Suprapubic skin (tissue), 4 donors: ENCODE measurements around the gene PEPD. TPM values are rescaled to one million over a fixed set of nuclear protein-coding genes. Genes with fewer than 3 reads are reported as not detected.

Experiments used
- DNase-seq, 2 donors: peaks; one replicate each; pipeline ENCODE4 v3.0.0-alpha.2; 2019; ENCODE audit warnings: low spot score in 2 of 2
- H3K27ac ChIP-seq: fragments of 200-600 bp; sonication (generic); one replicate; pipeline ENCODE4 v1.5.1; 2019
- H3K27me3 ChIP-seq: fragments of 200-600 bp; sonication (generic); one replicate; pipeline ENCODE4 v1.5.1; 2019
- H3K36me3 ChIP-seq: fragments of 200-600 bp; sonication (generic); one replicate; pipeline ENCODE4 v1.5.1; 2019
- H3K4me1 ChIP-seq: fragments of 200-600 bp; sonication (generic); one replicate; pipeline ENCODE4 v1.5.1; 2019
- H3K4me3 ChIP-seq: fragments of 200-600 bp; sonication (generic); one replicate; pipeline ENCODE4 v1.5.1; 2019; ENCODE audit warnings: mild to moderate bottlenecking
- H3K9me3 ChIP-seq: fragments of 200-600 bp; sonication (generic); one replicate; pipeline ENCODE4 v1.5.1; 2019
- CTCF ChIP-seq, 2 donors: fragments of 200-600 bp in 1 of 2; fragments of 450-650 bp in 1 of 2; sonication (generic) in 1 of 2; IDR thresholded peaks; one replicate each; pipeline ENCODE4 v1.5.1; 2016 to 2019; ENCODE audit warnings: antibody characterized with exemption in 2 of 2, mild to moderate bottlenecking in 1 of 2, moderate library complexity in 1 of 2
- EP300 ChIP-seq: sonication (generic); formaldehyde crosslinking; IDR thresholded peaks from one replicate; pipeline ENCODE4 v1.6.1; 2017; ENCODE audit warnings: antibody characterized with exemption
- POLR2A ChIP-seq, 2 donors: fragments of 450-650 bp; IDR thresholded peaks; one replicate each; pipeline ENCODE4 v1.6.1; 2017; ENCODE audit warnings: antibody characterized with exemption in 2 of 2, mild to moderate bottlenecking in 2 of 2, moderate library complexity in 2 of 2
- POLR2AphosphoS5 ChIP-seq, 3 donors: sonication (generic); formaldehyde crosslinking; IDR thresholded peaks; one replicate each; pipeline ENCODE4 v1.6.1; 2017; ENCODE audit warnings: antibody characterized with exemption in 3 of 3
- WGBS: methylation state at CpG from one replicate; pipeline ENCODE4 v1.1.5; 2018; 5-methylcytosine and 5-hydroxymethylcytosine counted together
- total RNA-seq, 4 donors: library from RNA; depleted of rRNA; stranded (reverse); fragments of >200 nt; gene quantifications; one replicate each; pipeline ENCODE4 v1.1.0, GENCODE V29; 2016

Gene PEPD
- total RNA-seq, 4 donors from 2014 or later = 35.2 to 73.8 (median 55.9) TPM

GRCh38 chr19:33411621-33412180 is 109.9 kb downstream of the PEPD start:
- DNase-seq = no peak
- H3K9me3 ChIP-seq = no peaks in the 10 kb centered on the region
- H3K4me1 ChIP-seq = peaks cover 7% of the 10 kb centered on the region
- H3K4me3 ChIP-seq = no peak overlapping the region
- H3K27me3 ChIP-seq = no peaks in the 10 kb centered on the region
- H3K27ac ChIP-seq = no peak overlapping the region
- 92% methylated on average over 12 of the region's 20 CpGs for WGBS
- TF ChIP-seq POLR2AphosphoS5 (IDR thresholded peaks at IDR 0.05) (no peak), EP300 (no peak), POLR2A (IDR thresholded peaks at IDR 0.05) (no peak), CTCF (IDR thresholded peaks at IDR 0.05) (no peak)
- H3K36me3 ChIP-seq = peaks cover 10% of the 10 kb centered on the region

GRCh38 chr19:33410915-33411401 is 110.6 kb downstream of the PEPD start:
- Histone ChIP-seq H3K27ac (no peak overlapping the region), H3K4me3 (no peak overlapping the region), H3K9me3 (no peaks in the 10 kb centered on the region), H3K36me3 (peaks cover 10% of the 10 kb centered on the region), H3K4me1 (peaks cover 11% of the 10 kb centered on the region), H3K27me3 (no peaks in the 10 kb centered on the region)
- TF ChIP-seq EP300 = no peak
- TF ChIP-seq CTCF (IDR thresholded peaks at IDR 0.05) = no peak
- no peak for TF ChIP-seq POLR2A (IDR thresholded peaks at IDR 0.05)
- TF ChIP-seq POLR2AphosphoS5 (IDR thresholded peaks at IDR 0.05) = no peak
- WGBS = 82% methylated on average over 9 of the region's 21 CpGs
- no peak for DNase-seq

- peaks cover 10% of the 10 kb centered on the region for H3K36me3 ChIP-seq
- H3K9me3 ChIP-seq = no peaks in the 10 kb centered on the region
- DNase-seq = no peak
- H3K27me3 ChIP-seq = no peaks in the 10 kb centered on the region
- H3K4me1 ChIP-seq = peaks cover 19% of the 10 kb centered on the region
- no peak overlapping the region for H3K27ac ChIP-seq
- 86% methylated on average over 12 of the region's 27 CpGs for WGBS
- no peak for TF ChIP-seq CTCF (IDR thresholded peaks at IDR 0.05)
- TF ChIP-seq POLR2A (IDR thresholded peaks at IDR 0.05) = no peak
- TF ChIP-seq POLR2AphosphoS5 (IDR thresholded peaks at IDR 0.05) = no peak
- TF ChIP-seq EP300 = no peak
- H3K4me3 ChIP-seq = no peak overlapping the region
These were observed 111.5 kb downstream of the PEPD start for GRCh38 chr19:33409906-33410685.

- no peak for DNase-seq
- H3K9me3 ChIP-seq = no peaks in the 10 kb centered on the region
- TF ChIP-seq CTCF (IDR thresholded peaks at IDR 0.05) = no peak
- H3K4me1 ChIP-seq = peaks cover 20% of the 10 kb centered on the region
- H3K4me3 ChIP-seq = no peak overlapping the region
- 88% methylated on average over 14 of the region's 18 CpGs for WGBS
- no peaks in the 10 kb centered on the region for H3K27me3 ChIP-seq
- peaks cover 10% of the 10 kb centered on the region for H3K36me3 ChIP-seq
- H3K27ac ChIP-seq = no peak overlapping the region
These were observed 112.8 kb downstream of the PEPD start for GRCh38 chr19:33408538-33409434.

- H3K4me1 ChIP-seq = peaks cover 20% of the 10 kb centered on the region
- TF ChIP-seq POLR2A (IDR thresholded peaks at IDR 0.05) (no peak), POLR2AphosphoS5 (IDR thresholded peaks at IDR 0.05) (no peak), EP300 (no peak), CTCF (IDR thresholded peaks at IDR 0.05) (no peak)
- H3K27ac ChIP-seq = no peak overlapping the region
- peaks cover 10% of the 10 kb centered on the region for H3K36me3 ChIP-seq
- no peak overlapping the region for H3K4me3 ChIP-seq
- no peaks in the 10 kb centered on the region for H3K9me3 ChIP-seq
- no peaks in the 10 kb centered on the region for H3K27me3 ChIP-seq
- WGBS = 85% methylated on average over 12 of the region's 13 CpGs
- DNase-seq = no peak
These were observed 113.5 kb downstream of the PEPD start for GRCh38 chr19:33408116-33408515.
